Measurements from ENCODE around the gene PCDH15.

- TF ChIP-seq HNF4A (CRISPR knock-in tag; IDR thresholded peaks at IDR 0.05) (no peak), EZH2 (conservative IDR thresholded peaks at IDR 0.05; ENCODE audit: low read depth, low read length) (no peak), KLF15 (CRISPR knock-in tag; IDR thresholded peaks at IDR 0.05; ENCODE audit: borderline replicate concordance) (no peak), ZFY (CRISPR knock-in tag; IDR thresholded peaks at IDR 0.05) (no peak), SNAI1 (CRISPR knock-in tag; IDR thresholded peaks at IDR 0.05; ENCODE audit: borderline replicate concordance) (no peak), DMAP1 (CRISPR knock-in tag; IDR thresholded peaks at IDR 0.05) (no peak), CTCF (CRISPR knock-in tag; IDR thresholded peaks at IDR 0.05) (0 out of 2 replicates have a peak, but pooled peaks have one; percentile 9)
These were observed 992.2 kb downstream of the PCDH15 start for GRCh38 chr10:53808677-53809372.

Data from HepG2 (cell line).